Tibial nerve (tissue), 4 donors: ENCODE measurements around the gene ADRB1. TPM values are rescaled to one million over a fixed set of nuclear protein-coding genes. Genes with fewer than 3 reads are reported as not detected.

Experiments used
- DNase-seq, 2 donors: peaks; one replicate each; pipeline ENCODE4 v3.0.0-alpha.2; 2019; ENCODE audit warnings: low spot score in 2 of 2
- H3K27ac ChIP-seq, 4 donors: fragments of 200-600 bp; sonication (generic) in 3 of 4; one replicate each; pipeline ENCODE4 v1.5.1; 2017 to 2019; ENCODE audit warnings: mild to moderate bottlenecking in 1 of 4
- H3K27me3 ChIP-seq, 2 donors: fragments of 200-600 bp; sonication (generic) in 1 of 2; one replicate each; pipeline versions ENCODE4 v1.5.1 to v1.6.0; 2017 to 2019
- H3K36me3 ChIP-seq, 3 donors: fragments of 200-600 bp; sonication (generic); one replicate each; pipeline ENCODE4 v1.5.1; 2018 to 2019
- H3K4me1 ChIP-seq, 4 donors: fragments of 200-600 bp; sonication (generic) in 3 of 4; one replicate each; pipeline ENCODE4 v1.5.1; 2017 to 2019
- H3K4me3 ChIP-seq, 4 donors: fragments of 200-600 bp; sonication (generic) in 3 of 4; one replicate each; pipeline ENCODE4 v1.5.1; 2017 to 2019; ENCODE audit warnings: mild to moderate bottlenecking in 1 of 4, moderate library complexity in 1 of 4
- H3K9me3 ChIP-seq, 4 donors: fragments of 200-600 bp; sonication (generic) in 3 of 4; one replicate each; pipeline ENCODE4 v1.5.1; 2017 to 2019
- CTCF ChIP-seq, 5 experiments: fragments of 200-600 bp in 3 of 5; fragments of 450-650 bp in 2 of 5; sonication (generic) in 3 of 5; IDR thresholded peaks; one replicate each; pipeline ENCODE4 v1.5.1; 2016 to 2019; ENCODE audit warnings: antibody characterized with exemption in 5 of 5, mild to moderate bottlenecking in 3 of 5, moderate library complexity in 2 of 5
- EP300 ChIP-seq, 2 donors: sonication (generic); formaldehyde crosslinking; IDR thresholded peaks; one replicate each; pipeline ENCODE4 v1.6.1; 2017; ENCODE audit warnings: antibody characterized with exemption in 2 of 2, mild to moderate bottlenecking in 1 of 2
- POLR2A ChIP-seq, 2 donors: fragments of 450-650 bp; IDR thresholded peaks; one replicate each; pipeline ENCODE4 v1.6.1; 2017; ENCODE audit warnings: antibody characterized with exemption in 2 of 2, mild to moderate bottlenecking in 2 of 2, moderate library complexity in 2 of 2
- WGBS, 2 donors: methylation state at CpG; one replicate each; pipeline ENCODE4 v1.1.5; 2018; 5-methylcytosine and 5-hydroxymethylcytosine counted together
- total RNA-seq, 4 donors: library from RNA; depleted of rRNA; stranded (reverse); fragments of >200 nt; gene quantifications; one replicate each; pipeline ENCODE4 v1.1.0, GENCODE V29; 2016

The ADRB1 gene
- total RNA-seq, 4 donors from 2014 or later, result 0.30 to 1.4 (median 1.1) TPM

- no peak for DNase-seq
- Histone ChIP-seq H3K36me3 (no peaks in the 10 kb centered on the region), H3K4me3 (no peak overlapping the region), H3K27me3 (no peaks in the 10 kb centered on the region), H3K9me3 (no peaks in the 10 kb centered on the region), H3K4me1 (peaks cover 0 to 10% (median 0%) of the 10 kb centered on the region in 4 donors), H3K27ac (no peak overlapping the region)
- WGBS, 2 donors, result 73 to 76% methylated on average over 6 of the region's 6 CpGs
- TF ChIP-seq CTCF (IDR thresholded peaks at IDR 0.05), result no peak
- no peak for TF ChIP-seq EP300 (IDR thresholded peaks at IDR 0.05)
- no peak for TF ChIP-seq POLR2A (IDR thresholded peaks at IDR 0.05)
Observed at GRCh38 chr10:114078346-114078745, 34.7 kb downstream of the ADRB1 start.

- H3K4me1 ChIP-seq, result peaks cover 0 to 10% (median 0%) of the 10 kb centered on the region in 4 donors
- no peaks in the 10 kb centered on the region for H3K9me3 ChIP-seq
- H3K36me3 ChIP-seq, result no peaks in the 10 kb centered on the region
- 46 to 54% methylated on average over 5 of the region's 5 CpGs for WGBS, 2 donors
- no peak for TF ChIP-seq CTCF (IDR thresholded peaks at IDR 0.05)
- no peak for TF ChIP-seq EP300 (IDR thresholded peaks at IDR 0.05)
- TF ChIP-seq POLR2A (IDR thresholded peaks at IDR 0.05), result no peak
- no peak for DNase-seq
- no peak overlapping the region for H3K27ac ChIP-seq
- H3K27me3 ChIP-seq, result no peaks in the 10 kb centered on the region
- no peak overlapping the region for H3K4me3 ChIP-seq
Observed at GRCh38 chr10:114079421-114079820, 35.8 kb downstream of the ADRB1 start.

- TF ChIP-seq POLR2A (IDR thresholded peaks at IDR 0.05) (no peak), EP300 (IDR thresholded peaks at IDR 0.05) (no peak), CTCF (IDR thresholded peaks at IDR 0.05) (no peak)
- peaks cover 0 to 10% (median 0%) of the 10 kb centered on the region in 4 donors for H3K4me1 ChIP-seq
- H3K27ac ChIP-seq, result no peak overlapping the region
- H3K36me3 ChIP-seq, result no peaks in the 10 kb centered on the region
- no peaks in the 10 kb centered on the region for H3K9me3 ChIP-seq
- WGBS, 2 donors, result 86 to 88% methylated on average over 8 of the region's 8 CpGs
- no peak for DNase-seq
- H3K4me3 ChIP-seq, result no peak overlapping the region
- no peaks in the 10 kb centered on the region for H3K27me3 ChIP-seq
Observed at GRCh38 chr10:114081911-114082583, 38.4 kb downstream of the ADRB1 start.

GRCh38 chr10:114083040-114083439, 39.4 kb downstream of the ADRB1 start:
- Histone ChIP-seq H3K4me3 (no peak overlapping the region), H3K27ac (no peak overlapping the region), H3K4me1 (peaks cover 0 to 10% (median 0%) of the 10 kb centered on the region in 4 donors), H3K36me3 (no peaks in the 10 kb centered on the region), H3K9me3 (no peaks in the 10 kb centered on the region), H3K27me3 (no peaks in the 10 kb centered on the region)
- no peak for TF ChIP-seq EP300 (IDR thresholded peaks at IDR 0.05)
- no peak for TF ChIP-seq POLR2A (IDR thresholded peaks at IDR 0.05)
- no peak for TF ChIP-seq CTCF (IDR thresholded peaks at IDR 0.05)
- no peak for DNase-seq
- 87 to 94% methylated on average over 5 of the region's 5 CpGs for WGBS, 2 donors

- H3K4me1 ChIP-seq, result peaks cover 0 to 7% (median 0%) of the 10 kb centered on the region in 4 donors
- 84 to 93% methylated on average over 4 of the region's 4 CpGs for WGBS, 2 donors
- DNase-seq, result no peak
Observed at GRCh38 chr10:114084215-114084614, 40.5 kb downstream of the ADRB1 start.

More at GRCh38 chr10:114084215-114084614, 40.5 kb downstream of the ADRB1 start:
- no peak overlapping the region for H3K27ac ChIP-seq
- no peaks in the 10 kb centered on the region for H3K27me3 ChIP-seq
- no peaks in the 10 kb centered on the region for H3K36me3 ChIP-seq
- TF ChIP-seq EP300 (IDR thresholded peaks at IDR 0.05), result no peak
- no peak for TF ChIP-seq CTCF (IDR thresholded peaks at IDR 0.05)
- no peak for TF ChIP-seq POLR2A (IDR thresholded peaks at IDR 0.05)
- no peaks in the 10 kb centered on the region for H3K9me3 ChIP-seq
- H3K4me3 ChIP-seq, result no peak overlapping the region
